ENCODE measurements around the gene NR2C1.

GRCh38 chr12:95003213-95003920, 70.1 kb downstream of the NR2C1 start, which contains the start of gene NDUFA12:
- TF ChIP-seq, protein P1, sequence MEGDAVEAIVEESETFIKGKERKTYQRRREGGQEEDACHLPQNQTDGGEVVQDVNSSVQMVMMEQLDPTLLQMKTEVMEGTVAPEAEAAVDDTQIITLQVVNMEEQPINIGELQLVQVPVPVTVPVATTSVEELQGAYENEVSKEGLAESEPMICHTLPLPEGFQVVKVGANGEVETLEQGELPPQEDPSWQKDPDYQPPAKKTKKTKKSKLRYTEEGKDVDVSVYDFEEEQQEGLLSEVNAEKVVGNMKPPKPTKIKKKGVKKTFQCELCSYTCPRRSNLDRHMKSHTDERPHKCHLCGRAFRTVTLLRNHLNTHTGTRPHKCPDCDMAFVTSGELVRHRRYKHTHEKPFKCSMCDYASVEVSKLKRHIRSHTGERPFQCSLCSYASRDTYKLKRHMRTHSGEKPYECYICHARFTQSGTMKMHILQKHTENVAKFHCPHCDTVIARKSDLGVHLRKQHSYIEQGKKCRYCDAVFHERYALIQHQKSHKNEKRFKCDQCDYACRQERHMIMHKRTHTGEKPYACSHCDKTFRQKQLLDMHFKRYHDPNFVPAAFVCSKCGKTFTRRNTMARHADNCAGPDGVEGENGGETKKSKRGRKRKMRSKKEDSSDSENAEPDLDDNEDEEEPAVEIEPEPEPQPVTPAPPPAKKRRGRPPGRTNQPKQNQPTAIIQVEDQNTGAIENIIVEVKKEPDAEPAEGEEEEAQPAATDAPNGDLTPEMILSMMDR (IDR thresholded peaks at IDR 0.05): no peak
- no peak for TF ChIP-seq EZH2 (IDR thresholded peaks at IDR 0.05; ENCODE audit: borderline replicate concordance, insufficient read depth, low read depth, low read length, poor library complexity, severe bottlenecking)
